Nephron (organoid): Measurements from ENCODE around the gene CCDC192.

Source experiments
- H3K27ac Mint-ChIP-seq, 3 experiments: 2 replicates each; pipeline ENCODE4 v1.8.0; 2020; ENCODE audit warnings: mixed read lengths in 3 of 3, mild to moderate bottlenecking in 2 of 3, moderate library complexity in 1 of 3
- H3K27me3 Mint-ChIP-seq: 2 replicates; pipeline ENCODE4 v1.8.0; 2021; ENCODE audit warnings: low read depth, mild to moderate bottlenecking, moderate library complexity, mixed read lengths
- H3K36me3 Mint-ChIP-seq: 2 replicates; pipeline ENCODE4 v1.8.0; 2020; ENCODE audit warnings: low read depth, mixed read lengths
- H3K4me1 Mint-ChIP-seq: 2 replicates; pipeline ENCODE4 v1.8.0; 2020; ENCODE audit warnings: mixed read lengths
- H3K4me3 Mint-ChIP-seq, 3 experiments: 2 replicates each; pipeline ENCODE4 v1.8.0; 2020; ENCODE audit warnings: mild to moderate bottlenecking in 3 of 3, mixed read lengths in 3 of 3, moderate library complexity in 2 of 3
- H3K9me3 Mint-ChIP-seq: 2 replicates; pipeline ENCODE4 v1.8.0; 2020; ENCODE audit warnings: mixed read lengths
- CTCF ChIP-seq, 3 experiments: fragments of 200-600 bp; sonication (generic); IDR thresholded peaks; one replicate each; pipeline ENCODE4 v1.5.0; 2021; ENCODE audit warnings: antibody characterized with exemption in 3 of 3; ENCODE audit not compliant: unreplicated experiment in 3 of 3

The CCDC192 gene

DNA sequence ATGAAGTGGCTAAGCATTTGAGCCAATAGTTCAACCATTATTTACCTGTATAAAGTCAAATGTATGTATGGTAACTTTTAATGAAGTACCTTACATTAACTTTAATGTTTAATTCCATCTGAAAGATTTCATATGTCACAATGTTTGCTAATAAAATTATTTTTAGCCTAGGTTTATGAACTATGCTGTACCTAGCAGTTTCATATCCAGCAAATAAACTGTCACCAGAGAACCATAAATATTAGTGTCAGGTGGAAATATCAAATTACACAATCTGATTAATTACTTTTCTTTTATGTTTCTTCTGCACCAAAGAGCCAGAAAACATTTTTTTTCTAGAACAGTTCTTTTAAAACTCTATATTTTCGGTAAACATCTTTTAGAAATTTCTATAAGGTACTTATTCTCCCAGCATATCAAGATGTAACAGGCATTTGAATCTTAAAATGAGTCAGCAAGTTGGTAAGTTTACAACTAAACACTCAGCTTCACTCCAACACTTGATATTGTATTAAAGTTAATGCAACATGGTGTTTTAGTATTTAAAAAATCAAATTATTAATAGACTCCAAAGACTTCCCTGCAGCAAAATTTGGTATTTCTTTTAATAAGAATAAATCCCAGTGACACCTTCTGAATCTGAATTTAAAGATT is 8.5 kb upstream of the CCDC192 start:
- no peaks in the 10 kb centered on the region for H3K27me3 Mint-ChIP-seq
- H3K4me3 Mint-ChIP-seq: no peak overlapping the region
- no peaks in the 10 kb centered on the region for H3K36me3 Mint-ChIP-seq
- no peak overlapping the region for H3K27ac Mint-ChIP-seq
- no peak for TF ChIP-seq CTCF (IDR thresholded peaks at IDR 0.05; ENCODE audit: unreplicated experiment in 3 of 3)
- H3K4me1 Mint-ChIP-seq: peaks cover 17% of the 10 kb centered on the region
- no peaks in the 10 kb centered on the region for H3K9me3 Mint-ChIP-seq

- H3K9me3 Mint-ChIP-seq: no peaks in the 10 kb centered on the region
- TF ChIP-seq CTCF (IDR thresholded peaks at IDR 0.05; ENCODE audit: unreplicated experiment in 3 of 3): no peak
- no peaks in the 10 kb centered on the region for H3K36me3 Mint-ChIP-seq
- no peak overlapping the region for H3K27ac Mint-ChIP-seq
- no peaks in the 10 kb centered on the region for H3K27me3 Mint-ChIP-seq
- H3K4me3 Mint-ChIP-seq: no peak overlapping the region
- peaks cover 17% of the 10 kb centered on the region for H3K4me1 Mint-ChIP-seq
Measured at GRCh38 chr5:127695346-127695745, 7.8 kb upstream of the CCDC192 start.

DNA sequence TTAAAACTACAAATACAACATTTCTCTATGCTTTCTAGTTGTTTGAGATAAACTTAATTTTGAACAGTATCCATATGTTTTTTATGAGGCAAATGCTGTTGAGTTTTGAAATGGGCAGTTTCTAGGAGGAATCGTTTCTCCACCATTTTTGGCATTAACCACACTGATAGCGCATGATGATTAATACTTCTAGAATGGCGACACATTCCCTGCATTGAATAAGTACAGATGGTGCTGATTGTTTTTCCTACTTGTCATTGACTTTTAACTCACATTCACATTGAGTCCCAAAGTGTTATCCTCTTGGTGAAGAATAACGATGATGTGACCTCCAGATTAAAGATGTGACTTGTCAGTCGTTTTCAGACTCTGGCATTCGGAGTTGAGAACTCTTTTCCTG is 6.5 kb upstream of the CCDC192 start:
- Mint-ChIP-seq H3K27ac (no peak overlapping the region), H3K36me3 (no peaks in the 10 kb centered on the region), H3K27me3 (no peaks in the 10 kb centered on the region), H3K9me3 (no peaks in the 10 kb centered on the region), H3K4me3 (no peak overlapping the region), H3K4me1 (peaks cover 17% of the 10 kb centered on the region)
- TF ChIP-seq CTCF (IDR thresholded peaks at IDR 0.05; ENCODE audit: unreplicated experiment in 3 of 3): no peak

GRCh38 chr5:127697894-127698600 is 5.1 kb upstream of the CCDC192 start:
- Mint-ChIP-seq H3K4me1 (peaks cover 17% of the 10 kb centered on the region), H3K9me3 (no peaks in the 10 kb centered on the region), H3K36me3 (no peaks in the 10 kb centered on the region), H3K4me3 (no peak overlapping the region), H3K27ac (no peak overlapping the region), H3K27me3 (no peaks in the 10 kb centered on the region)
- no peak for TF ChIP-seq CTCF (IDR thresholded peaks at IDR 0.05; ENCODE audit: unreplicated experiment in 3 of 3)

DNA sequence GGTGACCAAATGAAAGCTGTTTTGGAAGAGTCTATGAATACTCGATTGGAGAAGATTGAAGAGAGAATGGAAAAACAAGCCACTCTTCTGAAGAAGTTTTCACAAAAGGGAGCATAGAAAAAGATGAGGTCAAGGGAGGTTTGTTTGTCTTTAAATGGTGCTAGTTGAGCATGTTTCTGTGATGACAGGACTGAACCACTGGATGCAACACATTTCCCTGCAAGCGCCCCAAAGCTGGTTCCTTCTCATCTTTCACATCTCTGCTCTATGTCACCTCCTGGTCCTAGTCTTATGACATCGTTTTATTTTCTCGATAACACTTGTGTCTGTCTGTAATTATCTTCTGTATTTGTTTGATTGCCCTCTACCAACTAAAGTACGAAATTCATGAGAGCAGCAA is 3.8 kb upstream of the CCDC192 start:
- Mint-ChIP-seq H3K9me3 (no peaks in the 10 kb centered on the region), H3K4me3 (no peak overlapping the region), H3K4me1 (peaks cover 17% of the 10 kb centered on the region), H3K27ac (no peak overlapping the region), H3K27me3 (no peaks in the 10 kb centered on the region), H3K36me3 (no peaks in the 10 kb centered on the region)
- no peak for TF ChIP-seq CTCF (IDR thresholded peaks at IDR 0.05; ENCODE audit: unreplicated experiment in 3 of 3)
